ENCODE measurements around the gene SLC43A1. TPM values are rescaled to one million over a fixed set of nuclear protein-coding genes. Genes with fewer than 3 reads are reported as not detected.

Gene SLC43A1
- total RNA-seq, 1 donor from 2014 or later, result 6.4 TPM

GRCh38 chr11:57484141-57484710 lies 31.3 kb downstream of the SLC43A1 start:
- intact Hi-C loops (cut with DNase I), result no loop called here
- no peak for DNase-seq (ENCODE audit: missing footprints)
- ATAC-seq, result no peak

GRCh38 chr11:57483562-57483918 lies 32.0 kb downstream of the SLC43A1 start:
- ATAC-seq (no peak), DNase-seq (ENCODE audit: missing footprints) (no peak)
- intact Hi-C loops (cut with DNase I), result no loop called here

GRCh38 chr11:57482782-57483561 lies 32.5 kb downstream of the SLC43A1 start:
- intact Hi-C loops (cut with DNase I), result no loop called here
- DNase-seq (ENCODE audit: missing footprints) (no peak), ATAC-seq (peak; percentile 49)

- DNase-seq (ENCODE audit: missing footprints), result no peak
- intact Hi-C loops (cut with DNase I), result no loop called here
- no peak for ATAC-seq
Observed at GRCh38 chr11:57481915-57482781, 33.4 kb downstream of the SLC43A1 start.

- DNase-seq (ENCODE audit: missing footprints), result no peak
- no peak for ATAC-seq
- intact Hi-C loops (cut with DNase I), result no loop called here
Observed at GRCh38 chr11:57481315-57481714, 34.2 kb downstream of the SLC43A1 start.

- DNase-seq (ENCODE audit: missing footprints) (no peak), ATAC-seq (peak; percentile 29)
- intact Hi-C loops (cut with DNase I), result loop anchor here (1.0 kb wide), 1 partner anchor 135 kb away; no protein-coding TSS in a partner anchor
Observed at GRCh38 chr11:57480409-57481137, 34.9 kb downstream of the SLC43A1 start.

GRCh38 chr11:57479911-57480310 lies 35.6 kb downstream of the SLC43A1 start:
- DNase-seq (ENCODE audit: missing footprints) (no peak), ATAC-seq (no peak)
- intact Hi-C loops (cut with DNase I), result loop anchor here (1.0 kb wide), 2 partner anchors 23 to 135 kb away; no protein-coding TSS in a partner anchor

GRCh38 chr11:57479021-57479663 lies 36.4 kb downstream of the SLC43A1 start:
- DNase-seq (ENCODE audit: missing footprints) (no peak), ATAC-seq (no peak)
- intact Hi-C loops (cut with DNase I), result loop anchor here (1.0 kb wide), 1 partner anchor 22 kb away; no protein-coding TSS in a partner anchor

- no peak for ATAC-seq
- intact Hi-C loops (cut with DNase I), result loop anchor here (2.0 kb wide), 1 partner anchor 129 kb away; no protein-coding TSS in a partner anchor
Observed at GRCh38 chr11:57477507-57478189, 37.9 kb downstream of the SLC43A1 start.

GRCh38 chr11:57476757-57477506 lies 38.6 kb downstream of the SLC43A1 start:
- intact Hi-C loops (cut with DNase I), result loop anchor here (2.0 kb wide), 1 partner anchor 128 kb away; no protein-coding TSS in a partner anchor
- ATAC-seq (peak; percentile 78), DNase-seq (ENCODE audit: missing footprints) (no peak)

More at GRCh38 chr11:57477507-57478189, 37.9 kb downstream of the SLC43A1 start:
- no peak for DNase-seq (ENCODE audit: missing footprints)

- ATAC-seq, result peak; percentile 80
- intact Hi-C loops (cut with DNase I), result loop anchor here (2.0 kb wide), 1 partner anchor 127 kb away; no protein-coding TSS in a partner anchor
- DNase-seq (ENCODE audit: missing footprints), result peak; percentile 79
Observed at GRCh38 chr11:57476047-57476756, 39.3 kb downstream of the SLC43A1 start.

- no peak for DNase-seq (ENCODE audit: missing footprints)
- no peak for ATAC-seq
- intact Hi-C loops (cut with DNase I), result loop anchor here (2.0 kb wide), 1 partner anchor 127 kb away; no protein-coding TSS in a partner anchor
Observed at GRCh38 chr11:57475671-57476046, 39.8 kb downstream of the SLC43A1 start.

GRCh38 chr11:57475191-57475590 lies 40.3 kb downstream of the SLC43A1 start:
- ATAC-seq (no peak), DNase-seq (ENCODE audit: missing footprints) (no peak)
- intact Hi-C loops (cut with DNase I), result no loop called here

GRCh38 chr11:57474803-57475115 lies 40.7 kb downstream of the SLC43A1 start:
- intact Hi-C loops (cut with DNase I), result no loop called here
- no peak for DNase-seq (ENCODE audit: missing footprints)
- ATAC-seq, result no peak

- no peak for DNase-seq (ENCODE audit: missing footprints)
- no peak for ATAC-seq
- intact Hi-C loops (cut with DNase I), result no loop called here
Observed at GRCh38 chr11:57474017-57474802, 41.3 kb downstream of the SLC43A1 start.
